Glomerular visceral epithelial cell (primary cell): ENCODE results near the gene TRPC5OS.

Experiments used
- DNase-seq: peaks from one replicate; pipeline ENCODE4 v3.0.0-alpha.2; 2016; ENCODE audit errors: extremely low spot score

Gene TRPC5OS

GRCh38 chrX:111896148-111896547 is 20.2 kb downstream of the TRPC5OS start:
- no peak for DNase-seq

GRCh38 chrX:111914398-111915090 is 38.6 kb downstream of the TRPC5OS start:
- no peak for DNase-seq

- no peak for DNase-seq
Observed at GRCh38 chrX:111917591-111917990, 41.6 kb downstream of the TRPC5OS start.

- DNase-seq = no peak
Observed at GRCh38 chrX:111928456-111928855, 52.5 kb downstream of the TRPC5OS start.
